Tibial artery (tissue), 4 donors: Measurements from ENCODE around the gene GCN1.

Experiments used
- DNase-seq, 2 donors: peaks; one replicate each; pipeline ENCODE4 v3.0.0-alpha.2; 2019
- H3K27ac ChIP-seq, 2 donors: fragments of 200-600 bp; sonication (generic) in 1 of 2; 1 replicate in 1 of 2; 2 replicates in 1 of 2; pipeline ENCODE4 v1.5.1; 2018 to 2019; ENCODE audit warnings: mild to moderate bottlenecking in 1 of 2
- H3K27me3 ChIP-seq, 2 donors: fragments of 200-600 bp; sonication (generic) in 1 of 2; one replicate each; pipeline versions ENCODE4 v1.5.1 to v1.6.0; 2016 to 2019
- H3K36me3 ChIP-seq, 3 donors: fragments of 200-600 bp; sonication (generic) in 2 of 3; one replicate each; pipeline ENCODE4 v1.5.1; 2016 to 2019; ENCODE audit warnings: mild to moderate bottlenecking in 2 of 3
- H3K4me1 ChIP-seq, 4 donors: fragments of 200-600 bp; sonication (generic) in 2 of 4; 1 replicate in 3 of 4; 2 replicates in 1 of 4; pipeline ENCODE4 v1.5.1; 2016 to 2019
- H3K4me3 ChIP-seq, 2 donors: fragments of 200-600 bp; sonication (generic) in 1 of 2; 1 replicate in 1 of 2; 2 replicates in 1 of 2; pipeline ENCODE4 v1.5.1; 2018 to 2019; ENCODE audit warnings: mild to moderate bottlenecking in 2 of 2
- H3K9me3 ChIP-seq, 3 donors: fragments of 200-600 bp; sonication (generic) in 1 of 3; one replicate each; pipeline ENCODE4 v1.5.1; 2016 to 2019
- CTCF ChIP-seq, 2 experiments: fragments of 200-600 bp in 1 of 2; fragments of 450-650 bp in 1 of 2; IDR thresholded peaks; one replicate each; pipeline ENCODE4 v1.5.1; 2017 to 2019; ENCODE audit warnings: antibody characterized with exemption in 2 of 2, mild to moderate bottlenecking in 1 of 2, moderate library complexity in 1 of 2
- intact Hi-C: fragments of 100-400 bp; cut with DNase I; formaldehyde crosslinking; loops from one replicate; pipeline ENCODE4 v1.15.0; 2023; ENCODE audit warnings: low total_unique reads

The GCN1 gene

GRCh38 chr12:120150919-120151525, 43.5 kb downstream of the GCN1 start:
- Histone ChIP-seq H3K9me3 (no peaks in the 10 kb centered on the region), H3K27ac (no peak overlapping the region), H3K27me3 (no peaks in the 10 kb centered on the region), H3K36me3 (peaks cover 95 to 98% (median 95%) of the 10 kb centered on the region in 3 donors), H3K4me1 (no peaks in the 10 kb centered on the region), H3K4me3 (no peak overlapping the region)
- TF ChIP-seq CTCF (IDR thresholded peaks at IDR 0.05) = no peak
- intact Hi-C loops = no loop called here
- no peak for DNase-seq

GRCh38 chr12:120148011-120148410, 46.5 kb downstream of the GCN1 start:
- intact Hi-C loops = no loop called here
- Histone ChIP-seq H3K4me1 (no peaks in the 10 kb centered on the region), H3K36me3 (peaks cover 92 to 98% (median 95%) of the 10 kb centered on the region in 3 donors), H3K4me3 (no peak overlapping the region), H3K9me3 (no peaks in the 10 kb centered on the region), H3K27me3 (no peaks in the 10 kb centered on the region), H3K27ac (no peak overlapping the region)
- DNase-seq = no peak
- TF ChIP-seq CTCF (IDR thresholded peaks at IDR 0.05) = no peak

- Histone ChIP-seq H3K4me3 (no peak overlapping the region), H3K27ac (no peak overlapping the region), H3K27me3 (no peaks in the 10 kb centered on the region), H3K9me3 (no peaks in the 10 kb centered on the region), H3K4me1 (no peaks in the 10 kb centered on the region), H3K36me3 (peaks cover 95 to 100% (median 100%) of the 10 kb centered on the region in 3 donors)
- DNase-seq = no peak
- no peak for TF ChIP-seq CTCF (IDR thresholded peaks at IDR 0.05)
- intact Hi-C loops = no loop called here
Observed at GRCh38 chr12:120145164-120145563, 49.4 kb downstream of the GCN1 start.

GRCh38 chr12:120144215-120144614, 50.3 kb downstream of the GCN1 start:
- H3K4me1 ChIP-seq = no peaks in the 10 kb centered on the region
- intact Hi-C loops = no loop called here
- H3K9me3 ChIP-seq = no peaks in the 10 kb centered on the region
- H3K4me3 ChIP-seq = no peak overlapping the region
- H3K36me3 ChIP-seq = peaks cover 95 to 100% (median 100%) of the 10 kb centered on the region in 3 donors
- no peak overlapping the region for H3K27ac ChIP-seq
- TF ChIP-seq CTCF (IDR thresholded peaks at IDR 0.05) = no peak
- no peaks in the 10 kb centered on the region for H3K27me3 ChIP-seq
- no peak for DNase-seq

GRCh38 chr12:120142231-120142877, 52.2 kb downstream of the GCN1 start:
- no peak overlapping the region for H3K4me3 ChIP-seq
- no peaks in the 10 kb centered on the region for H3K9me3 ChIP-seq
- no peaks in the 10 kb centered on the region for H3K27me3 ChIP-seq
- no peak for DNase-seq
- no peak for TF ChIP-seq CTCF (IDR thresholded peaks at IDR 0.05)
- intact Hi-C loops = no loop called here
- H3K4me1 ChIP-seq = no peaks in the 10 kb centered on the region
- peaks cover 95 to 100% (median 100%) of the 10 kb centered on the region in 3 donors for H3K36me3 ChIP-seq
- H3K27ac ChIP-seq = no peak overlapping the region
